ENCODE measurements around the gene UBL4A.

UBL4A gene

GRCh38 chrX:154482786-154483185, 3.6 kb downstream of the UBL4A start:
- H3K4me3 ChIP-seq (ENCODE audit: low read depth, low read length), result no peak overlapping the region
- no peaks in the 10 kb centered on the region for H3K4me1 ChIP-seq
- DNase-seq, result no peak
- no peaks in the 10 kb centered on the region for H3K9me3 ChIP-seq
- H3K27me3 ChIP-seq, result no peaks in the 10 kb centered on the region
- H3K36me3 ChIP-seq, result peaks cover 13% of the 10 kb centered on the region
- TF ChIP-seq CTCF (IDR thresholded peaks at IDR 0.05; ENCODE audit: low read depth, low read length), result no peak

- TF ChIP-seq CTCF (IDR thresholded peaks at IDR 0.05; ENCODE audit: low read depth, low read length), result no peak
- Histone ChIP-seq H3K9me3 (no peaks in the 10 kb centered on the region), H3K4me1 (no peaks in the 10 kb centered on the region), H3K4me3 (ENCODE audit: low read depth, low read length) (no peak overlapping the region), H3K36me3 (peaks cover 13% of the 10 kb centered on the region), H3K27me3 (no peaks in the 10 kb centered on the region)
- no peak for DNase-seq
These were observed 4.4 kb downstream of the UBL4A start for GRCh38 chrX:154481911-154482601.

- H3K4me1 ChIP-seq, result no peaks in the 10 kb centered on the region
- no peaks in the 10 kb centered on the region for H3K27me3 ChIP-seq
- no peak overlapping the region for H3K4me3 ChIP-seq (ENCODE audit: low read depth, low read length)
- H3K36me3 ChIP-seq, result peaks cover 13% of the 10 kb centered on the region
- no peak for TF ChIP-seq CTCF (IDR thresholded peaks at IDR 0.05; ENCODE audit: low read depth, low read length)
- no peak for DNase-seq
- no peaks in the 10 kb centered on the region for H3K9me3 ChIP-seq
These were observed 5.2 kb downstream of the UBL4A start for GRCh38 chrX:154481195-154481594.

- H3K4me1 ChIP-seq, result no peaks in the 10 kb centered on the region
- no peaks in the 10 kb centered on the region for H3K9me3 ChIP-seq
- no peak for TF ChIP-seq CTCF (IDR thresholded peaks at IDR 0.05; ENCODE audit: low read depth, low read length)
- H3K36me3 ChIP-seq, result no peaks in the 10 kb centered on the region
- DNase-seq, result peak; percentile 93
- H3K27me3 ChIP-seq, result no peaks in the 10 kb centered on the region
- H3K4me3 ChIP-seq (ENCODE audit: low read depth, low read length), result peak within 1 kb of the TSS; percentile 55
These were observed 7.4 kb downstream of the UBL4A start, which contains the start of gene LAGE3 for GRCh38 chrX:154478728-154479622. Gene LAGE3 (minus strand): TSS chrX:154479281. CDS start chrX:154478915, 366 bp downstream.

- no peaks in the 10 kb centered on the region for H3K27me3 ChIP-seq
- no peaks in the 10 kb centered on the region for H3K9me3 ChIP-seq
- DNase-seq, result no peak
- TF ChIP-seq CTCF (IDR thresholded peaks at IDR 0.05; ENCODE audit: low read depth, low read length), result no peak
- H3K4me3 ChIP-seq (ENCODE audit: low read depth, low read length), result peak overlapping the region; percentile 55
- no peaks in the 10 kb centered on the region for H3K36me3 ChIP-seq
- no peaks in the 10 kb centered on the region for H3K4me1 ChIP-seq
These were observed 8.4 kb downstream of the UBL4A start for GRCh38 chrX:154477891-154478477.

Data from BE2C (cell line).